KBM-7 (cell line): Measurements from ENCODE around the gene GABBR2.

Experiments used
- DNase-seq: peaks from one replicate; pipeline ENCODE4 v3.0.0-alpha.2; 2015
- in situ Hi-C: fragments of 300-500 bp; cut with MboI; formaldehyde crosslinking; loops from 2 replicates; pipeline ENCODE4 v1.14.3; 2020; ENCODE audit warnings: low sequenced_read_pairs, low pct_unique_long_range_greater_than_20kb, mixed read lengths

The GABBR2 gene

DNA sequence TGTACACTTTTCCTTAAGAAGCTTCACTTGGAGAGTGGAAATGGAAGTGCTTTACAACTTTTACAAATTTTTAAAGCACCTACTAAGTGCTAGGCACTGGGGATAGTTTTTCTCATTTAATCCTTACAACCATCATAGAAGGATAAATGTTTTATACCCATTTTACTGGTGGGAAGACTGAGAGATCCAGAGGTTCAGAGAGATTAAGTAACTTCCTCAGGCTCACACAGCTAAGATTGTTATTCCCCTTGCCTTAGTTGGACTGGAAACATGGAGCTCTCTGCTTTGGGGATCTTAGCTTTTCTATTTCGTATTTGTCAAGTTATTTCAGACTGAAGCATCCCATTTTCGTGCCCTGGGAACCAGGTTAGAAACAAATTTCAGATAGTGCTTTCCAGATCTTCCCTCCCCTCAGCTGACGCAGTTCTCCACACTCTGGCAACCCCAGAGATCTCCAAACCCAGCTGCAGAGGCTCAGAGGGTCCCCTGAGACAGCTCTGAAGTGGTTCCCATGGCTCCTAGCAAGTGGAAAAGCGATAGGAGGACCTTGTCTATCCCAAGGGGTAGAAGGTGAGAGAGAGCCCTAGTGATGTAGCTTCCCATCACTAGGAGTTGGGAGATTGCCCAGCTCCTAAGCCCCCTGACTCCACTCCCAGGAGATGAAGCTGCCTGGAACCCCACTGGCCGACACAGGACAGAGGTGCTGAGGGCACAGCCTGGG is 16.2 kb upstream of the GABBR2 start:
- in situ Hi-C loops: no loop called here
- DNase-seq: no peak

DNA sequence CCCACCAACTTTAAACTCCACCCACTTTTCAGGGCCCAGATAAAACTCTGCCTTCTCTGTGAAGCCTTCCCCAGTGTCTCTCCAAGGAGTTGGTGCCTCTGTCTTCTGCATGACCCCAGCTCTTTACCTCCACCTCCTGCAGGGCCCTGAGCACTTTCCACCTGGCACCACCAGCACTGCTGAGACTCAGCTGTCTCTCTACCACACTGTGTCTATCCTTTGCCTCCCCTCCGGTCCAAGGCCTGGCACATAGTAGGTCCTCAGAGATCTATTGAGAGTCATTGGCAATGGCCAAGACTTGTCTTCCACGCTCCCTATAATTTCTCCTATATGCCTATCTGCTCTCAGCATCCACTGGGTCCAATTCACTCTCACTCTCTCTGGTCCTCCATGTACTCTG is 12.9 kb upstream of the GABBR2 start:
- in situ Hi-C loops: no loop called here

DNA sequence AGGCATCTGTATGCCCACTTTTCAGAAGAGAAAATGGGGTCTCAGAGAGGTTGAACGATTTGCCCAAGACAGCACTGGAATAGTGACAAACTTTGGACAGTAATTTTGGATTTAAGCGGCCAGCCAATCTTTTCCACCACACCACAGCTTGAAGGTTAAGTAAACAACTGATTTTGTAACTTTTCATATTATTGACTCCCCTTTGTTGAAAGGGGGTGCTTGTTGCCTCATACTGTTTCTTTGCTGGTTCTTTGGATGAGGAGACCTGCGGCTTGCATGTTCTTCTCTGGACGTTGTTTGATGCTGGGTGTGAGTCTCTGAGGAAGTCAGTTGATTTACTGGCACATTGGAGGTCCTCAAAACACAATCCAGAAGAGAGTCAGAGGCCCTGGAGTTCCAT is 11.7 kb upstream of the GABBR2 start:
- DNase-seq: no peak
- in situ Hi-C loops: no loop called here

More for the DNA sequence above, 12.9 kb upstream of the GABBR2 start:
- DNase-seq: no peak

DNA sequence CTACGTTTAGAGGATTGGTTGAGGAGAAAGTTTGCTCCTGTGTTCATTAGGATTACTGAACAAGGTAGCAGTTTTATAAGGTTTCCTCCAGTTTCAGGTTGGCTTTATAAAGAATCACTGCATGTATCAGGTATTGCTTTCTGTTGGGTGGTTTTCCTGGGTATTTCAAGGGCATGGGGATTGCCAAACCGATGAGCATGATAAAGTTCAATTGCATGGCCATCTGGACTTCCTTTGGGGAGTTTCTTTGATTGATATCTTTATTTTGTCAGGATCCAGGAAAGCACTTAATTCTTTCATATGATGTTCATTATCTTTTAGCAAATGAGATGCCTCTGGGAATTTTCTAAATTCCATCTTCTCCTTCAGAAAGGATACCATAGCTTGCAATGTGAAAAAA is 10.3 kb upstream of the GABBR2 start:
- in situ Hi-C loops: no loop called here

DNA sequence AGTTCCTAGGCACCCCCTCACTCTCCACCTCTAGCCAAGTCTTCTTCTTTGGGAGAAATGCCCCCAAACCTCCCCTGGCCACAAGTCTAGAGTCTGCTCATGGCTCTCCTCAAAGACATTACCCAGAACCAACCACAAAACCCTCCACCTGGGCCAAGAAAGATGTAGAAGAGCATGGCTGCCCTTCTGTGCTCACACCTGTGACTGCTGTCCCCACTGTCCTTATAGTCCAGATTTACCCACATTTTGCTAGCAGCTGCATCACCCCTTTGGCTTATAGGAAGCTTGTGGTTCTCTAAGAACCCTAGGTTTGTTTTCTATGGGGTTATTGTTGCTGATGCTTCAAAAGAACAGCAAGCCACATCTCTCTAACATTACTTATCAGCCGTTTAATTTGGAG is 6.1 kb upstream of the GABBR2 start:
- no peak for DNase-seq
- in situ Hi-C loops: no loop called here

More for the DNA sequence above, 10.3 kb upstream of the GABBR2 start:
- DNase-seq: no peak

DNA sequence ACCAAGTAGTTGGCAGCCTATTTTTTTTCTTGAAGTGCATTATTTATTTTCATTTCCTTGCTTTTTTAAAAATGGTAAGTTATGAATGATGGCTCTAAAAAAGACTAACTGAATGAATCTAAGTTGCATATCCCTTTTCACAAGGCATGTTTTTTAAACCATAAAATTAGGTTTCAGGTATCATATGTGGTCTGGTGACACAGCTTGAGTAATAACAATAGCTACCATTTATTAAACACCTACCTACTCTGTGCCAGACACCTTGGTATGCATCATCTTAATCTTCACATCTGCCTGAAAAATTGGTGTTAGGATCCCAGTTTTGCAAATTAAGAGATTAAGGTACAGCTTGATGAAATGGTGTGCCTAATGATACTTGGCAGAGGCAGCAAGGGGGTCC is 4.3 kb upstream of the GABBR2 start:
- no peak for DNase-seq
- in situ Hi-C loops: no loop called here

DNA sequence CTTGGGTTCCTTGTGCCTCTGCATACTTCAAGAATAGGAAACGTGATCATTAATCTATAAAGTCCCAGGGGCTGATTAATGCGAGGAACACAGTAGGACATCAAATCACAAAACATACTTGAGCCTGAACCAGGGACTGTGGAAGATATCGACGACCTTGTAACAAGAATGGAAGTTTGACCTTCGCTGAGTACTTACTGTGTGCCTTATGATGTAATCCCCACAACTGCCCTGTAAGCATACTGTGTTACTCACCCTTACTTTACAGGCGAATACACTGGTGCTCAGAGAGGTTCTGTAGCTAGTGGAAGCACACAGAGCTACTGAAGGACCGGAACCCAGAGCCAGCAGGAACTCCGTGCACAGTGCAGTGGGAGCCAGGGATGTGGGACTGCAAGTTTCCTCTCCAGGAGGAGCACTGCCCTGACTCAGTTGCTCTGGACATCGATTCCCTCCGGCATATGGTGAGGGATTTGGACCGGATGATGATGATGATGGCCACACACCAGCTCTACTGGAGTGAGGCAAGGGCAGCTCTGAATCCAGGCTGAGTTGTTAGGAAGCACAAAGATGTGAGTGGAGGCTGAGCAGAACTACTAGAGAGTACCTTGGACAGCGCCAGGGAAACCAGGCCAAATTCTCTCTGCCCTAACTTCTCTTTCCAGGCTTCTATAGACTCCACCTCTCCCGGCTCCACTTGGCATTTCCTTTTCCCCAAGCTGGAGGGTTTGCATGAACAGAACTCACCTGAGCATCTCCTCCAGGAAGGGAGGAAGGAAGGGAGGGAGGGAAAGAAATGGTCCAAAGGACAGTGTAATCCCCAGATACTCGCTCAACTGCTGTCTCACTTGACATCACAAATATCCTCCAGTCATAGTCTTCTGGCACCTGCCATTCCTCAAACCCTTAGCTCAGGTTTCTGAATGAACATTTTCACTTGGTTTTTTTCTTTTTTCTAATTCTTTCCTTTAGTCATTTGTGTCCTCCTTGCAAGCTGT is 1.5 kb upstream of the GABBR2 start:
- in situ Hi-C loops: no loop called here
- DNase-seq: peak; percentile 35

DNA sequence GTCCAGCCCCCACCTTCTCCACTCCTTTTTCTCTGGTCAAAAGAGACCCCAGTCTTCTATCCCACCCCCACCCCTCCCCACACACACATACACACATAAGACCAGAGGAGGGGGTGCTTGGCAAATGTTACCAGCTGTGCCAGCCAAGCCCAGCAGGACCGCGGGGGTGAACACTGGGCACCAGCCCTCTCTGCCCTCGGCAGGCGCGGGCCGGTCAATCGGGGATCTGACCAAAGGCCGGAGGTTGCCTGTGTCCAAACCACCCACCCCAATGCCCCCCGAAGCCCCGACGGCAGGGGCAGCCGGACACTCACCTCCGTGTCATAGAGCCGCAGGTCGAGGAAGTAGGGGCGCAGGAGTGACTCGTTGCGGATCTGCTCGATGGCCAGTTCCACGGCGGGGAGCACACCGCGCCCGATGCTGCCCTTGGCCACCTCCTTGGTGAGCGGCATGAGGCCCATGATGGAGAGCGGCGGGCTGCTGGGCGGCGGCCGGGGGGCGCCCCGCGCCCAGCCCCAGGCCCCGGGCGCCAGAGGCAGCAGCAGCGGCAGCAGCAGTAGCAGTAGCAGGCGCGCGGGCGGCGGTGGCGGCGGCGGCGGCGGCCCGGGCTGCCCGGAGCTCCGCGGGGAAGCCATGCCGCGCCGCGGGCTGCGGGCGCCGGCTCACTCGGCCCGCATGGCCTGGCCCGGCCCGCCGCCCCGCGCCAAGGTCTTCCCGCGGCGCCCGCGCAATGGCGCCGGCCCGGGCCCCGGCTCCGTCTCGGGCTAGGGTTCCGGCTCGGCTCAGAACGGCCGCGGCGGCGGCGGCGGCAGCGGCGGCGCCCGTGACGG is 417 bp downstream of the GABBR2 start:
- in situ Hi-C loops: no loop called here

DNA sequence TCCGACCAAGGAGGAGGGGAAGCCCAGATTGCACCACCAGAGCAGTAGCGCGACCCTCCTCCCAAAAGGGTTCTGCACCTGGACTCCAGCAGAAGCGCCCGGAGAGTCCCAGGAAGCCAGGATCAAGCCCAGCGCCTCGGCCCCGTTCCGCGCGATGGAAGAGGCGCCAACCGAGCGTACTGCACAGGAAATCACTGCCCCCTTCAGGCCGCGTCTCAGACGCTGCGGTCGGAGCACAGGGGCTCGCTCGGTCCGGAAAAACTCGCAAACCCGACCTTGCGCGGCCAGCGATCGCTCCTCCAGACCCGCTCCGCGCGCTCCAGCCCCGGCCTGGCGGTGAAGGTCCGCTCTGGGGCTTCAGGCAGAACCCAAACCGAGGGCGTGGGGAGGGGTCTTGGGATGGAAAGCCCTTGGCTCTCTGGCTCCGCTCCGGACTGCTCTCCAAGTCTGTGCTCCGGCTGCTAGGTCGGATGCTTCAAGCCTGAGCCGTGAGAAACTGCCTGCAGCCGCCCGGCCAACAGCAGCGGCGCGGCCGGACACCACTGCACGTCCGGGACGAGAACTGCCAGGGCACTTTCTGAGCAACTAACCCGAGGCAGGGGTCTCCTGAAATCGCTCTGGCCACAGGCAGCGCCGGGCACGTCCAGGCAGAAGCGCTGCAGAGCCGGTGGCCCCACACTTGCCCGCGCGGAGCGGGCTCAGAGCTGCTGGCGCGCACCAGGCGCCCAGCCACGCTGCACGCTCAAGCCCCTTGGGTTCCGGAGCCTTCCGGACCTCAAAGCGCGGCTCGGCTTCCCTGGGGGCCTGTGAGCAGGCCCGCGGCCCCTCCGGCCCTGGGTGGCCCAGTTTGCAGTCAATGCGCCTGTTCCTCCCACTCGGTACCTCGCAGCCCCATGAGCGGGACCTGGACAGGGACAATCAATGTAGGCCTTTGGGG is 1.3 kb downstream of the GABBR2 start:
- in situ Hi-C loops: no loop called here
- peak; percentile 58 for DNase-seq

More for the DNA sequence above, 417 bp downstream of the GABBR2 start:
- no peak for DNase-seq

DNA sequence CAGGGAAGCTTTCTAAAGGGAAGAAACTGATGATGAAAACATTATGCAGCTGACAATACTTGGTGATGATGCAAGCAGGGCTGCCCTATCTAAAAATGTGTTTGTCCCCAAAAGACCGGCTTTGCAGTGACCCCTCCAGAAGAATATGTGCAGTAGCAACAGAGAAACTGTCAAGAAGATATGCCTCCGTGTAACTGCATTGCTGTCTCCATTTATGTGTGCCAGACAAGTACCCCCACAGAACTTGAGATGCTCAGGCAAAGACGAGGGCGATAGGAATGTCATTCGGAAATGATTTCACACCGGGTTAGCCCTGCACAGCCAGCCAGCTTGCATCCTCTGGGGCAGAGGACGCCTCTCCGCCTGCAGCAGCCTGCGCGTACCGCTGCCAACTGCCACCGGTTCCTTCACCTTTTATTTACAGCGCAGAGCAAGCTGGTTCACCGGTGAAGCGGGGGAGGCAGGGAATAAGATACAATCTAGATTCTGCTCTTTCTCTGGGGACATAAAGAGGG is 2.0 kb downstream of the GABBR2 start:
- in situ Hi-C loops: no loop called here
- no peak for DNase-seq

DNA sequence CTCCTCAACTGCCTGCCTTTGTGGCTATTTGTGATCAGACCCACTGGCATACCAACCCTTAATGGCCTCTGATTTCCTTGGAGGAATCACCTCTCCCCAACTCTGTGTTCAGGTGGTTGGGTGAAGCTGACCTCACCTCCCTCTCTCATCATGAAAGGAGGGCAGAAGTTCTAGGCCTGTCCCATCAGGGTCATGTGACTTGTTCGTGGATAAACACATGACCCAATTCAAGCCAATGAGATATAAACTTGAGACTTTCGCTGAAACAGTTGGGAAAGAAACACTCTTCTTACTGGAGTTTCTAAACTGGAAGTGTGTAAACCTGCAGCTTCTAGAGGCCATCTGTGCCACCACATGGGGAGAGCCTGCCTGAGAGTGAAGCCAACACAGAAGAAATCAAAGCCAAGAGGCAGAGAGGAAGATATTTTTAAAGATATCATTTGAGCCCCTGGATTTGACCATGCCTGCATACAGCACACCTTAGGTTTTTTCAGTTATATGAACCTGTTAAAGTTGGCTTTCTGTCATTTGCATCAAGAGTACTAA is 5.8 kb downstream of the GABBR2 start:
- in situ Hi-C loops: no loop called here
- DNase-seq: no peak

DNA sequence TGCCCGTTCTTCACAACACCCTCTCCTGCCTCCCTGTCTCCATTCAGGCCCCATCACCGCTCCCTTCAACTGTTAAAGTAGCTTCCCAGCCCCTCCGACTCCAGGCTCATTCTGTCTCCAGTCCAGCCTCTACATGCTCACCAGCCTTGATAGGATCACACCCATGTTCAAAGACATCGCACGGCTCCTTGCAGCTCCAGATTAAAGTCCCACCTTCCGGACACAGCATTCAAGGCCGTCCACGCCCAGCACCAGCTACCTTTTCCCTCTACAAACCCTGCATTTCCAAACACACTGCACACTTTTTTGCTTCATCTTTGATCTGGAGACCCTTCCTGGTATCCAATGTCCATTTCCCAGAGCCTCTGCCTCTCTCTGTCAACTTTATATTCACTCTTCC is 6.4 kb downstream of the GABBR2 start:
- in situ Hi-C loops: no loop called here
- no peak for DNase-seq

DNA sequence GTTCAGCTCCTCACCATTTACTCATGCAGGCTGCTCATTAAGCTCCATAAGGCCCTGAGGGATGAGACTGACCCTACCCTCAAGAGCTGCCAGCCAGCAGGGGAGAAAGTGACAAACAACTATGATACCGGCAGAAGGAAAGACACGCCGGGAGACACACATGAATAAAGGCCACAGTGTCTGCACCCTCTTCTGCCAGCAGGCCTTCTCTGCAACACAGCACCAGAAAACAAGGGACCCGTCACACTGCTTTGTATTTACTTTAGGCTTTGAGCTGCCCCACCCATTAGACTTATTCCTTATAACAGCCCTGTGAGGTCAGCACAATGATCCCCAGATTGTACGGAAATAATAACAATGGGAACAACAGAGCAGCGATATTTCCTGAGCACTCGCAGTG is 7.2 kb downstream of the GABBR2 start:
- in situ Hi-C loops: no loop called here

DNA sequence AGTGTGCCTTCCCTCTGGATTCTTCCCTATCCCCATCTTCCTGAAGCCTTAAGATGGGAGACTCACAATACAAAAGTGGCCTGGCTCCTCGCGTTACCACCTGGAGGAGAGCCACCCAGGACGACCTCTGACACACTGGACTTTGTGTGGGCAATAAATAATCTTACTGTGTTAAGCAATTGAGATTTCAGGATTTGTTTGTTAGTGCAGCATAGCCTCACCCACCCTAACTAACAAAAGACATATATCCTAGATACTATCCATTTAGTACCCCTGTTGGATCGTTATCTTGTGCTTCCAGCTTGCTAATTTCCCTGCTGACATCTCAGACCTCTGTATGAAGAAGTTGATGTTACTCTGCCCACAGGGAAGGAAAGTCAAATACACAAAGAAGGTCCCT is 7.9 kb downstream of the GABBR2 start:
- no peak for DNase-seq
- in situ Hi-C loops: no loop called here

More for the DNA sequence above, 7.2 kb downstream of the GABBR2 start:
- no peak for DNase-seq

DNA sequence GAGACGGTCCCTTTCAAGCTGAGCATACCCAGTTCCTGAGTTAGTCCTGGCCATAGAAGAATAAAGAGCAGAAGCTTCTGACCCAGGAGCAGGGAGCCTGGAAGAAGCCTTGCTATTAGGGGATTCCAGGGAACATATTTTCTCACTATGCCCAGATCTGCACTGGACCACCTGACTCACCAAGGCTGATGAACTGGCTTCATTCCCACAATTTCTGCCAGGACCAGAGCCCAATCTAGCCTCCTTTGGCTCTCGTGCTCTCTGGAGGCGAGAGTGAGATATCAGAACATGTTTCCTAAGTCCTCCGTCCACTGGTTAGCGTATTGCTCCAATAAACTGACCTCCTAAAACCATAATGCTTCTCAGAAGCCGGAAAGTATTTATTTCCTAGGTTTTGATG is 9.9 kb downstream of the GABBR2 start:
- in situ Hi-C loops: no loop called here
- DNase-seq: no peak

DNA sequence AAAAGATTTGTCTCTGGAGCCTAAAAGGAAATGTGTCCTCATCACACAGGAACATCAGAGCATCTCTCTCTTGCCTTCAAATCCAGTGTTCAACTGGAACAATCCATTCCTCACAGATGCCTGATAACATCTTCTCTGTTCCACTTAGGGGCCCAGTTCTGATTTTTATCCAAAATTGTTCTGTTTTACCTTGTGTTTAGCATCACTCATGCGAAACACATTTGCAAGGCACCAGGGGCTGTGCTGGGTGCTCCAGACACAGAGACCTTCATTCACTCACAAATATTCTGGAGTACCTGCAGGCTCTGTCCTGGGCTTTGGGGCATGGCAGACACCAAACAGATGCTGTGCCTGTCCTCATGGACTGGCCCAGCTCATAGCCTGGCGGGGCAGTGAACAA is 13.8 kb downstream of the GABBR2 start:
- in situ Hi-C loops: no loop called here
- DNase-seq: no peak

DNA sequence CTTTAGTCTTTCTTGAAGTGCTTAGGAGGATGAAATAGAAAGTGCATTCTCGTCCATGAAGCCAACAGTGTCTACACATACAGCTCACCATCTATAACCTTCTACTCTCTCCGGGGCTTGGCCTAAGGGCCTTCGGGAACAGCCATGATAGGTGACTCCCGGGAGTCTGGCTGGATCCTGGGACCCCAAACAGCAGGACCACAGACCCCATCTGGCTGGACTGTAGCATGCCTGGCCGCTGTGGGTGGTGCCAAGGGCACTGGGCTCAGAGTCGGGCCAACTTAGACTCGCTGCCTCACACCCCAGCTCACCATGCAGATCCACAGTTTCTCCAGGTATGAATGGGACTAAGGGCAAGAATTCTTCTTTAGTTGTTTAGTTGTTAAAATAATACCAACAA is 16.3 kb downstream of the GABBR2 start:
- in situ Hi-C loops: no loop called here
- DNase-seq: no peak

DNA sequence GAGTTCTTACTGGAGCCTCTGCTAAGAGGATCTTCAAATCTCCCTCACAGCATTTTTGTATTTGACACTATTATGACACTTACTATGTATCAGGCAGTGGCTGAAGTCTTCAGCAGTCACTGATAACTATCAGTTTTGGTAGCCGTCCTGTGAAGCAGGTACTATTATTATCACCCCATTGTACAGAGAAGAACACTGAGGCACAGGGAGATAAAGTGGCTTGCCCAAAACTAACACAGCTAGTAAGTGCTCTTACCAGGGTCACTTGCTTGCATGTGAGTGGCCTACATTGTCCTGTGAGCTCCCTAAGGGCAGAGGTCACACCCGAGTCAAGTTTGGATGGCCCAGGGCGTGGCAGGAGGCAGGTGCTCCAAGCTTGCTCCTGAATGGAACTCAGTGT is 16.8 kb downstream of the GABBR2 start:
- in situ Hi-C loops: no loop called here
- DNase-seq: no peak
